GM23338 (cell line): ENCODE results near the gene OCA2. TPM values are rescaled to one million over a fixed set of nuclear protein-coding genes. Genes with fewer than 3 reads are reported as not detected.

Source experiments
- ATAC-seq: fragments of 200-7000 bp; cut with Tn5 transposase; 3 replicates; pipeline ENCODE4 v1.9.1; 2020
- DNase-seq: peaks from one replicate; pipeline ENCODE4 v3.0.0-alpha.2; 2015; ENCODE audit warnings: low spot score
- H2AFZ ChIP-seq: fragments of 200-600 bp; sonication (generic); 2 replicates; pipeline ENCODE4 v1.8.0; 2016; ENCODE audit warnings: antibody characterized with exemption, mild to moderate bottlenecking, moderate library complexity
- H3F3A ChIP-seq: fragments of 200-600 bp; sonication (generic); replicated peaks from 2 replicates; pipeline ENCODE4 v1.8.0; 2017; ENCODE audit warnings: antibody characterized with exemption, mixed run types, low read depth
- H3K27ac ChIP-seq: fragments of 200-600 bp; sonication (generic); 2 replicates; pipeline ENCODE4 v1.6.1; 2016; ENCODE audit warnings: low read depth
- H3K27me3 ChIP-seq: fragments of 200-600 bp; sonication (generic); 2 replicates; pipeline ENCODE4 v1.8.0; 2016; ENCODE audit warnings: mild to moderate bottlenecking, mixed run types, moderate library complexity; ENCODE audit not compliant: insufficient read depth
- H3K36me3 ChIP-seq: fragments of 200-600 bp; sonication (generic); 2 replicates; pipeline ENCODE4 v1.8.0; 2016; ENCODE audit warnings: mild to moderate bottlenecking; ENCODE audit not compliant: insufficient read depth
- H3K4me1 ChIP-seq: fragments of 200-600 bp; sonication (generic); 2 replicates; pipeline ENCODE4 v1.8.0; 2016; ENCODE audit warnings: mild to moderate bottlenecking, moderate library complexity; ENCODE audit not compliant: insufficient read depth
- H3K4me2 ChIP-seq: fragments of 200-600 bp; sonication (generic); 2 replicates; pipeline ENCODE4 v1.7.1; 2017; ENCODE audit warnings: mixed run types
- H3K4me3 ChIP-seq: fragments of 200-600 bp; sonication (generic); 2 replicates; pipeline ENCODE4 v1.6.1; 2016; ENCODE audit warnings: mixed run types
- H3K79me2 ChIP-seq: fragments of 200-600 bp; sonication (generic); replicated peaks from 2 replicates; pipeline ENCODE4 v1.8.0; 2017; ENCODE audit warnings: mild to moderate bottlenecking; ENCODE audit not compliant: insufficient read depth
- H3K9me2 ChIP-seq: fragments of 200-600 bp; sonication (generic); 2 replicates; pipeline ENCODE4 v1.8.0; 2017; ENCODE audit not compliant: insufficient read depth
- H4K20me1 ChIP-seq: fragments of 200-600 bp; sonication (generic); replicated peaks from 2 replicates; pipeline ENCODE4 v1.8.0; 2017; ENCODE audit warnings: mild to moderate bottlenecking; ENCODE audit not compliant: insufficient read depth
- H3K27ac Mint-ChIP-seq: 2 replicates; pipeline ENCODE4 v1.8.0; 2020; ENCODE audit warnings: inconsistent platforms, mild to moderate bottlenecking, moderate library complexity, mixed read lengths
- H3K27me3 Mint-ChIP-seq: 3 replicates; pipeline ENCODE4 v1.8.0; 2022; ENCODE audit warnings: low read depth, mild to moderate bottlenecking, moderate library complexity, mixed read lengths, inconsistent platforms; ENCODE audit not compliant: insufficient read depth, poor library complexity
- H3K36me3 Mint-ChIP-seq: 3 replicates; pipeline ENCODE4 v1.8.0; 2021; ENCODE audit warnings: low read depth, mild to moderate bottlenecking, inconsistent platforms, moderate library complexity, mixed read lengths
- H3K4me1 Mint-ChIP-seq: 3 replicates; pipeline ENCODE4 v1.8.0; 2020; ENCODE audit warnings: mild to moderate bottlenecking, inconsistent platforms, mixed read lengths
- H3K4me3 Mint-ChIP-seq: 3 replicates; pipeline ENCODE4 v1.8.0; 2021; ENCODE audit warnings: moderate library complexity, mild to moderate bottlenecking, inconsistent platforms, mixed read lengths
- H3K9me3 Mint-ChIP-seq: 3 replicates; pipeline ENCODE4 v1.8.0; 2020; ENCODE audit warnings: moderate library complexity, mild to moderate bottlenecking, inconsistent platforms, mixed read lengths
- CREB1 ChIP-seq: fragments of 250-450 bp; sonication (Bioruptor Pico); IDR thresholded peaks from 2 replicates; pipeline ENCODE4 v1.5.0; 2020; ENCODE audit warnings: low read depth, mild to moderate bottlenecking, moderate library complexity
- EZH2 ChIP-seq: fragments of 200-600 bp; sonication (generic); IDR thresholded peaks from one replicate; pipeline ENCODE4 v1.8.0; 2017; ENCODE audit warnings: antibody characterized with exemption, mild to moderate bottlenecking, low read depth; ENCODE audit not compliant: unreplicated experiment
- EZH2phosphoT487 ChIP-seq: fragments of 200-600 bp; sonication (generic); IDR thresholded peaks from one replicate; pipeline ENCODE4 v1.8.1; 2018; ENCODE audit warnings: antibody characterized with exemption; ENCODE audit not compliant: unreplicated experiment
- JUNB ChIP-seq: IDR thresholded peaks from one replicate; pipeline ENCODE4 v1.6.1; 2016; ENCODE audit warnings: antibody characterized with exemption; ENCODE audit not compliant: unreplicated experiment
- POLR2AphosphoS5 ChIP-seq: IDR thresholded peaks from 2 replicates; pipeline ENCODE4 v1.6.1; 2016; ENCODE audit warnings: antibody characterized with exemption, low read depth
- STAT1 ChIP-seq: IDR thresholded peaks from one replicate; pipeline ENCODE4 v1.6.1; 2016; ENCODE audit warnings: antibody characterized with exemption; ENCODE audit not compliant: unreplicated experiment
- ZNF114 ChIP-seq: fragments of 250-450 bp; sonication (Bioruptor Pico); IDR thresholded peaks from 2 replicates; pipeline ENCODE4 v1.5.0; 2020; ENCODE audit warnings: mild to moderate bottlenecking, moderate library complexity
- ZNF331 ChIP-seq: fragments of 250-450 bp; sonication (Bioruptor Pico); IDR thresholded peaks from 2 replicates; pipeline ENCODE4 v1.5.0; 2020; ENCODE audit warnings: low read depth, mild to moderate bottlenecking, moderate library complexity
- polyA plus RNA-seq: library from polyadenylated mRNA; unstranded; fragments of >200 nt; fragmentation: Nextera tagmentation; extraction: Ambion mirVana; gene quantifications from 2 replicates; pipeline ENCODE4 v1.2.1, GENCODE V29; 2016
- total RNA-seq: library from RNA; depleted of rRNA; stranded (reverse); fragments of >200 nt; shearing (Covaris generic); gene quantifications from 2 replicates; pipeline ENCODE4 v1.2.3, GENCODE V29; 2014
- TF ChIP-seq, protein P1 (sequence below): fragments of 250-450 bp; sonication (Bioruptor Pico); IDR thresholded peaks from 2 replicates; pipeline ENCODE4 v1.5.0; 2020; ENCODE audit warnings: mild to moderate bottlenecking, moderate library complexity
- TF ChIP-seq, protein P2 (sequence below): IDR thresholded peaks from one replicate; pipeline ENCODE4 v1.6.1; 2018; ENCODE audit warnings: antibody characterized with exemption; ENCODE audit not compliant: unreplicated experiment
- TF ChIP-seq, protein P3 (sequence below), 2 experiments: fragments of 200-600 bp in 1 of 2; sonication (generic) in 1 of 2; conservative IDR thresholded peaks; 2 replicates each; pipeline versions ENCODE4 v1.5.1 to v1.6.1; 2016 to 2017; ENCODE audit warnings: antibody characterized with exemption in 2 of 2, low read depth in 2 of 2, mild to moderate bottlenecking in 2 of 2, moderate library complexity in 1 of 2

The OCA2 gene
- total and polyA plus RNA-seq, 2 experiments from 2014 or later: 0.40 to 0.69 TPM

DNA sequence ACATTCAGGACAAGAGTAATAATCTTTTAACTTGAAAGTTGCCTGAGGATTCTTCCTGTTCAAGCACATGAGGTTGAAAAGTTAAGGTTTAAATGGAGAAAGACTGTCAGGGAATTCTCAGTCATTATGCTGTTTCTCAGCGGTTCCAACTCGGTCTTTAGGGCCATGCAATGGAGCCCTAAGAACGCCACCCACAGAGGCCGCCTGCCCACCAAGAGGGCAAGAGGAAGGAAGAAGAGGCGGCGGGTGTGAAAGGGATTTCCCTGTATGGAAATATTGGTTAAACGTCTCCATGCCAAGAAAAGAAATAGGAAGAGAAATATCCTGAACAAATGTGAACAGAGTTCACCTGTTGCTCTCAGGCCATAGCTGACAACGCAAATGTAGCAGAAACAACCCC, 234.4 kb downstream of the OCA2 start:
- no peaks in the 10 kb centered on the region for H3K27me3 ChIP-seq
- no peaks in the 10 kb centered on the region for H4K20me1 ChIP-seq
- Mint-ChIP-seq H3K4me1 (peaks cover 8% of the 10 kb centered on the region; the same call in 2 of the 3 replicates), H3K4me3 (no peak overlapping the region), H3K9me3 (peaks cover 27% of the 10 kb centered on the region), H3K36me3 (peaks cover 22% of the 10 kb centered on the region), H3K27ac (no peak overlapping the region), H3K27me3 (peaks cover 2% of the 10 kb centered on the region)
- TF ChIP-seq, protein P1, sequence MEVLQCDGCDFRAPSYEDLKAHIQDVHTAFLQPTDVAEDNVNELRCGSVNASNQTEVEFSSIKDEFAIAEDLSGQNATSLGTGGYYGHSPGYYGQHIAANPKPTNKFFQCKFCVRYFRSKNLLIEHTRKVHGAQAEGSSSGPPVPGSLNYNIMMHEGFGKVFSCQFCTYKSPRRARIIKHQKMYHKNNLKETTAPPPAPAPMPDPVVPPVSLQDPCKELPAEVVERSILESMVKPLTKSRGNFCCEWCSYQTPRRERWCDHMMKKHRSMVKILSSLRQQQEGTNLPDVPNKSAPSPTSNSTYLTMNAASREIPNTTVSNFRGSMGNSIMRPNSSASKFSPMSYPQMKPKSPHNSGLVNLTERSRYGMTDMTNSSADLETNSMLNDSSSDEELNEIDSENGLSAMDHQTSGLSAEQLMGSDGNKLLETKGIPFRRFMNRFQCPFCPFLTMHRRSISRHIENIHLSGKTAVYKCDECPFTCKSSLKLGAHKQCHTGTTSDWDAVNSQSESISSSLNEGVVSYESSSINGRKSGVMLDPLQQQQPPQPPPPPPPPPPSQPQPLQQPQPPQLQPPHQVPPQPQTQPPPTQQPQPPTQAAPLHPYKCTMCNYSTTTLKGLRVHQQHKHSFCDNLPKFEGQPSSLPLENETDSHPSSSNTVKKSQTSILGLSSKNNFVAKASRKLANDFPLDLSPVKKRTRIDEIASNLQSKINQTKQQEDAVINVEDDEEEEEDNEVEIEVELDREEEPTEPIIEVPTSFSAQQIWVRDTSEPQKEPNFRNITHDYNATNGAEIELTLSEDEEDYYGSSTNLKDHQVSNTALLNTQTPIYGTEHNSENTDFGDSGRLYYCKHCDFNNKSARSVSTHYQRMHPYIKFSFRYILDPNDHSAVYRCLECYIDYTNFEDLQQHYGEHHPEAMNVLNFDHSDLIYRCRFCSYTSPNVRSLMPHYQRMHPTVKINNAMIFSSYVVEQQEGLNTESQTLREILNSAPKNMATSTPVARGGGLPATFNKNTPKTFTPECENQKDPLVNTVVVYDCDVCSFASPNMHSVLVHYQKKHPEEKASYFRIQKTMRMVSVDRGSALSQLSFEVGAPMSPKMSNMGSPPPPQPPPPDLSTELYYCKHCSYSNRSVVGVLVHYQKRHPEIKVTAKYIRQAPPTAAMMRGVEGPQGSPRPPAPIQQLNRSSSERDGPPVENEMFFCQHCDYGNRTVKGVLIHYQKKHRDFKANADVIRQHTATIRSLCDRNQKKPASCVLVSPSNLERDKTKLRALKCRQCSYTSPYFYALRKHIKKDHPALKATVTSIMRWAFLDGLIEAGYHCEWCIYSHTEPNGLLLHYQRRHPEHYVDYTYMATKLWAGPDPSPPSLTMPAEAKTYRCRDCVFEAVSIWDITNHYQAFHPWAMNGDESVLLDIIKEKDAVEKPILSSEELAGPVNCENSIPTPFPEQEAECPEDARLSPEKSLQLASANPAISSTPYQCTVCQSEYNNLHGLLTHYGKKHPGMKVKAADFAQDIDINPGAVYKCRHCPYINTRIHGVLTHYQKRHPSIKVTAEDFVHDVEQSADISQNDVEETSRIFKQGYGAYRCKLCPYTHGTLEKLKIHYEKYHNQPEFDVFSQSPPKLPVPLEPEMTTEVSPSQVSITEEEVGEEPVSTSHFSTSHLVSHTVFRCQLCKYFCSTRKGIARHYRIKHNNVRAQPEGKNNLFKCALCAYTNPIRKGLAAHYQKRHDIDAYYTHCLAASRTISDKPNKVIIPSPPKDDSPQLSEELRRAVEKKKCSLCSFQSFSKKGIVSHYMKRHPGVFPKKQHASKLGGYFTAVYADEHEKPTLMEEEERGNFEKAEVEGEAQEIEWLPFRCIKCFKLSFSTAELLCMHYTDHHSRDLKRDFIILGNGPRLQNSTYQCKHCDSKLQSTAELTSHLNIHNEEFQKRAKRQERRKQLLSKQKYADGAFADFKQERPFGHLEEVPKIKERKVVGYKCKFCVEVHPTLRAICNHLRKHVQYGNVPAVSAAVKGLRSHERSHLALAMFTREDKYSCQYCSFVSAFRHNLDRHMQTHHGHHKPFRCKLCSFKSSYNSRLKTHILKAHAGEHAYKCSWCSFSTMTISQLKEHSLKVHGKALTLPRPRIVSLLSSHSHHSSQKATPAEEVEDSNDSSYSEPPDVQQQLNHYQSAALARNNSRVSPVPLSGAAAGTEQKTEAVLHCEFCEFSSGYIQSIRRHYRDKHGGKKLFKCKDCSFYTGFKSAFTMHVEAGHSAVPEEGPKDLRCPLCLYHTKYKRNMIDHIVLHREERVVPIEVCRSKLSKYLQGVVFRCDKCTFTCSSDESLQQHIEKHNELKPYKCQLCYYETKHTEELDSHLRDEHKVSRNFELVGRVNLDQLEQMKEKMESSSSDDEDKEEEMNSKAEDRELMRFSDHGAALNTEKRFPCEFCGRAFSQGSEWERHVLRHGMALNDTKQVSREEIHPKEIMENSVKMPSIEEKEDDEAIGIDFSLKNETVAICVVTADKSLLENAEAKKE: no peak
- TF ChIP-seq, protein P2, sequence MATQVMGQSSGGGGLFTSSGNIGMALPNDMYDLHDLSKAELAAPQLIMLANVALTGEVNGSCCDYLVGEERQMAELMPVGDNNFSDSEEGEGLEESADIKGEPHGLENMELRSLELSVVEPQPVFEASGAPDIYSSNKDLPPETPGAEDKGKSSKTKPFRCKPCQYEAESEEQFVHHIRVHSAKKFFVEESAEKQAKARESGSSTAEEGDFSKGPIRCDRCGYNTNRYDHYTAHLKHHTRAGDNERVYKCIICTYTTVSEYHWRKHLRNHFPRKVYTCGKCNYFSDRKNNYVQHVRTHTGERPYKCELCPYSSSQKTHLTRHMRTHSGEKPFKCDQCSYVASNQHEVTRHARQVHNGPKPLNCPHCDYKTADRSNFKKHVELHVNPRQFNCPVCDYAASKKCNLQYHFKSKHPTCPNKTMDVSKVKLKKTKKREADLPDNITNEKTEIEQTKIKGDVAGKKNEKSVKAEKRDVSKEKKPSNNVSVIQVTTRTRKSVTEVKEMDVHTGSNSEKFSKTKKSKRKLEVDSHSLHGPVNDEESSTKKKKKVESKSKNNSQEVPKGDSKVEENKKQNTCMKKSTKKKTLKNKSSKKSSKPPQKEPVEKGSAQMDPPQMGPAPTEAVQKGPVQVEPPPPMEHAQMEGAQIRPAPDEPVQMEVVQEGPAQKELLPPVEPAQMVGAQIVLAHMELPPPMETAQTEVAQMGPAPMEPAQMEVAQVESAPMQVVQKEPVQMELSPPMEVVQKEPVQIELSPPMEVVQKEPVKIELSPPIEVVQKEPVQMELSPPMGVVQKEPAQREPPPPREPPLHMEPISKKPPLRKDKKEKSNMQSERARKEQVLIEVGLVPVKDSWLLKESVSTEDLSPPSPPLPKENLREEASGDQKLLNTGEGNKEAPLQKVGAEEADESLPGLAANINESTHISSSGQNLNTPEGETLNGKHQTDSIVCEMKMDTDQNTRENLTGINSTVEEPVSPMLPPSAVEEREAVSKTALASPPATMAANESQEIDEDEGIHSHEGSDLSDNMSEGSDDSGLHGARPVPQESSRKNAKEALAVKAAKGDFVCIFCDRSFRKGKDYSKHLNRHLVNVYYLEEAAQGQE: no peak
- TF ChIP-seq, protein P3, sequence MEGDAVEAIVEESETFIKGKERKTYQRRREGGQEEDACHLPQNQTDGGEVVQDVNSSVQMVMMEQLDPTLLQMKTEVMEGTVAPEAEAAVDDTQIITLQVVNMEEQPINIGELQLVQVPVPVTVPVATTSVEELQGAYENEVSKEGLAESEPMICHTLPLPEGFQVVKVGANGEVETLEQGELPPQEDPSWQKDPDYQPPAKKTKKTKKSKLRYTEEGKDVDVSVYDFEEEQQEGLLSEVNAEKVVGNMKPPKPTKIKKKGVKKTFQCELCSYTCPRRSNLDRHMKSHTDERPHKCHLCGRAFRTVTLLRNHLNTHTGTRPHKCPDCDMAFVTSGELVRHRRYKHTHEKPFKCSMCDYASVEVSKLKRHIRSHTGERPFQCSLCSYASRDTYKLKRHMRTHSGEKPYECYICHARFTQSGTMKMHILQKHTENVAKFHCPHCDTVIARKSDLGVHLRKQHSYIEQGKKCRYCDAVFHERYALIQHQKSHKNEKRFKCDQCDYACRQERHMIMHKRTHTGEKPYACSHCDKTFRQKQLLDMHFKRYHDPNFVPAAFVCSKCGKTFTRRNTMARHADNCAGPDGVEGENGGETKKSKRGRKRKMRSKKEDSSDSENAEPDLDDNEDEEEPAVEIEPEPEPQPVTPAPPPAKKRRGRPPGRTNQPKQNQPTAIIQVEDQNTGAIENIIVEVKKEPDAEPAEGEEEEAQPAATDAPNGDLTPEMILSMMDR (conservative IDR thresholded peaks at IDR 0.05; ENCODE audit: low read depth in 2 of 2): no peak
- TF ChIP-seq EZH2phosphoT487 (no peak), EZH2 (no peak), CREB1 (no peak), JUNB (no peak), POLR2AphosphoS5 (no peak), ZNF114 (CRISPR knock-in tag) (no peak), STAT1 (no peak), ZNF331 (CRISPR knock-in tag) (no peak)
- H3K4me3 ChIP-seq: no peak overlapping the region
- no peaks in the 10 kb centered on the region for H3K4me1 ChIP-seq
- H3F3A ChIP-seq: no peaks in the 10 kb centered on the region
- H3K79me2 ChIP-seq: no peaks in the 10 kb centered on the region
- H3K9me2 ChIP-seq: no peaks in the 10 kb centered on the region
- H3K36me3 ChIP-seq: no peaks in the 10 kb centered on the region
- DNase-seq: no peak
- H3K27ac ChIP-seq: no peak overlapping the region
- ATAC-seq: no peak
- H2AFZ ChIP-seq: no peak overlapping the region
- H3K4me2 ChIP-seq: no peak overlapping the region
